Omental fat pad (tissue), 4 donors: Measurements from ENCODE around the gene NSD1. TPM values are rescaled to one million over a fixed set of nuclear protein-coding genes. Genes with fewer than 3 reads are reported as not detected.

Experiments
- ATAC-seq: fragments of 150-250 bp; one replicate; pipeline ENCODE4 v1.9.1; 2016; ENCODE audit warnings: mild to moderate bottlenecking, moderate library complexity; ENCODE audit not compliant: low FRiP score
- DNase-seq: peaks from one replicate; pipeline ENCODE4 v3.0.0-alpha.2; 2019; ENCODE audit warnings: low spot score
- CTCF ChIP-seq, 3 donors: fragments of 450-650 bp; IDR thresholded peaks; one replicate each; pipeline ENCODE4 v1.5.1; 2016 to 2017; ENCODE audit warnings: antibody characterized with exemption in 3 of 3, mild to moderate bottlenecking in 3 of 3, moderate library complexity in 2 of 3
- total RNA-seq, 4 donors: library from RNA; depleted of rRNA; stranded (reverse); fragments of >200 nt; gene quantifications; one replicate each; pipeline ENCODE4 v1.1.0, GENCODE V29; 2016

NSD1 gene
- total RNA-seq, 4 donors from 2014 or later, result 32.3 to 52.6 (median 36.1) TPM

DNA sequence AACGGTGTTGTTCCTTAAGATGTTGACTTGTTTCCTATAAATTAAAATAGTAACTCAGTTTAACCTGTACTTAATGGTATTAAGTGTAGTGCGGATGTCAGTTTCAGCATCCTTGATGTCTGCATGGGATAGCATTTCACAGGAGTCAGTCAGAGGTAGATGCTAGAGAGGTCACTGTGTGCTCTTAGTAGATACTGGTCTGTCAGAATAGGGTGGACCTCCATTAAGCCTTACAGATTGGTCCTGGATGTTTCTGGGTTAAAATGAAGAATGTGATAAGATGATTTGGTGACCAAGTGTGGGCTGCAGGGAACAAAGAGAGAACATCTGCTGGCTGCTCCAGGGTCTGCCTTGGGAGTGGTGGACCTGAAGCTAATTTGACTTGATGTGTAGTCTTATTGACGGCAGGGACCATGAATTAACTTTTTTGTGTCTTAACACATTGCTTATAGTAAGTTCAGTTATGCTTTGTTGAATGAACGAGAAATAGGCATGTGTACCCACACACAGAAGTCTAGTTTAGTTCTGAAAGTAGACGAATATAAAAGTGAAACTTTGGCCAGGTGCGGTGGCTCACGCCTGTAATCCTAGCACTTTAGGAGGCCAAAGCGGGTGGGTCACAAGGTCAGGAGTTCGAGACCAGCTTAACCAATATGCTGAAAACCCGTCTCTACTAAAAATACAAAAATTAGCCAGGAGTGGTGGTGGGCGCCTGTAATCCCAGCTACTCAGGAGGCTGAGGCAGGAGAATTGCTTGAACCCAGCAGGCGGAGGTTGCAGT lies 157.4 kb downstream of the NSD1 start:
- no peak for DNase-seq
- no peak for ATAC-seq
- no peak for TF ChIP-seq CTCF (IDR thresholded peaks at IDR 0.05)

DNA sequence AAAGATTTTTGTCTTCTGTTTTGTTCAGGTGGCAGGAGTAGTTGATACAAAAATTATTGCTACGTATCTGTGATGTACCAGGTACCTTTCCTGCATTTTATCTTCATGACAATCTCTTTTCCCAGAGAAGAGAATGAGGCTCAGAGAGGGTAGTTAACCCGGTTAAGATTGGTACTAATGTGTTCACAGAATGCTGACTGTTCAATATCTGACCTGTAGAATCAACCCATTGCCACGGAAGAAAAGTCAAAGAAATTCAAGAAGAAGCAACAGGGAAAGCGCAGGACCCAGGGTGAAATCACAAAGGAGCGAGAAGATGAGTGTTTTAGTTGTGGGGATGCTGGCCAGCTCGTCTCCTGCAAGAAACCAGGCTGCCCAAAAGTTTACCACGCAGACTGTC lies 158.2 kb downstream of the NSD1 start:
- ATAC-seq, result no peak
- DNase-seq, result no peak
- no peak for TF ChIP-seq CTCF (IDR thresholded peaks at IDR 0.05)

GRCh38 chr5:177293819-177294581 lies 160.4 kb downstream of the NSD1 start:
- no peak for TF ChIP-seq CTCF (IDR thresholded peaks at IDR 0.05)
- ATAC-seq, result no peak
- no peak for DNase-seq

DNA sequence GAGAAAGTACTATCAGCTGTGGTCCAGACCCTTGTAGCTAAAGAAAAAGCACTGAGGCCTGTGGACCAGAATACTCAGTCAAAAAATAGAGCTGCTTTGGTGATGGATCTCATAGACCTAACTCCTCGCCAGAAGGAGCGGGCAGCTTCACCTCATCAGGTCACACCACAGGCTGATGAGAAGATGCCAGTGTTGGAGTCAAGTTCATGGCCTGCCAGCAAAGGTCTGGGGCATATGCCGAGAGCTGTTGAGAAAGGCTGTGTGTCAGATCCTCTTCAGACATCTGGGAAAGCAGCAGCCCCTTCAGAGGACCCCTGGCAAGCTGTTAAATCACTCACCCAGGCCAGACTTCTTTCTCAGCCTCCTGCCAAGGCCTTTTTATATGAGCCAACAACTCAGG lies 161.1 kb downstream of the NSD1 start:
- DNase-seq (no peak), ATAC-seq (no peak)
- TF ChIP-seq CTCF (IDR thresholded peaks at IDR 0.05), result no peak

DNA sequence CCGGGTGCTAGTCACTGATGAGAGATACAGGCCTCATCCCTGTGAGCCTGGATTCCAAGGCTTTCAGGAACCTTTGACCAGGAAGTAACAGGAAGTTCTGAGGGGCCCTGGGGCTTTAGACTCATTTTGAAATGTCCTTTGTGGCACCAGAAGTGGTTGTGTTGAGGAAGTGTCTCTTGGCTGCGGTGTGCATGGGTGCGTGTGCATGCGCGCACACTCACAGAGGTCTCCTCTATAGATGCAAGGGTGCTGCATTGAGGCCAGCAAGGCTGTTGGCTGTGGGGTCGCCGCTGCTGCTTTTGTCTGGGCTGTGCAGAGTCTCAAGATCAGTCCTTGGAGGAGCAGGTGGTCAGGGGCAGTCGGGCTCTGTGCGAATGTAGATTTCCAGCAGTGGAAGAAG lies 162.4 kb downstream of the NSD1 start:
- no peak for TF ChIP-seq CTCF (IDR thresholded peaks at IDR 0.05)
- DNase-seq (no peak), ATAC-seq (no peak)

DNA sequence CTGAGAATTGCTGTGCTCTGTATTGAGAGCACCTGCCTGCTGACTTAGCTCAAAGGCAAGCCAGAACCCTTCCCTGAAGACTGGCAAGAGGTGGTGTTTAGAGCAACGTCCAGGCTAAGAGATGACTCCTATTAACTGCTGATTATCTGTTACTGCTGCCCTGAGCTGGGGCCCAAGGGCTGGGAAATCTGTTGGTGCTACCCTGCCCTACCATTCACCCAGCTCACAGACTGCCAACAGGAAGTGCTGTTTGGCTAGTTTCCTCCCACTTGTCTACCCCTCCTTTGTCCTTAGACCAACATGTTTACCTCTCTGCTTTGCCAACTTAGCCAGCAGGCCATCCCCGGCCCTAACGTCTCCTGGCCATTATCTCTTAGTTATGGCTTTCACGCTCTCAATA lies 163.0 kb downstream of the NSD1 start:
- no peak for DNase-seq
- no peak for ATAC-seq
- no peak for TF ChIP-seq CTCF (IDR thresholded peaks at IDR 0.05)

DNA sequence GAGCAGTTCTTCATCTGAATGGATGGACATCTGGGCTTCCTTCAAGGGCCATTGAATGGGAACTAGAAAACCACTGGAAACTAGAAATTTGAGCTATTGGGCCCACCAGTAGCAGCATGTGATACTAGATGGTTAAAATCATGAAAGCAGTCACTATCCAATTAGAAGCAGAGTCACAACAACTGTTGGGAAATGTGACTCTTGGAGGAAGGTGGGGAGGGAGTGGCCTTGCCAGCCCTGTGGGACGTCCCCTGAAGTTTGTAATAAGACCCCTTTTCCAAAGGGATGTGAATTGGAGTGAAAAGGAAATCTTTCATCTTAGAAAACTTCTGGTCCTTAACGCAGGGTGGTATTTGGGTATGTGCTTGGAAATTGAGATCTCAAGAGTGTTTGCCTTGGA lies 164.3 kb downstream of the NSD1 start:
- no peak for DNase-seq
- no peak for TF ChIP-seq CTCF (IDR thresholded peaks at IDR 0.05)
- no peak for ATAC-seq
